ENCODE results near the gene PAMR1. TPM values are rescaled to one million over a fixed set of nuclear protein-coding genes. Genes with fewer than 3 reads are reported as not detected.
A peak's percentile ranks its signal among the peaks of the same experiment; 100 is the strongest.

The PAMR1 gene
- total and polyA plus RNA-seq, 4 donors, result 0.60 to 15.2 (median 1.4) TPM

GRCh38 chr11:35390737-35391682, 134.4 kb downstream of the PAMR1 start:
- Histone ChIP-seq H3K9ac (ENCODE audit: insufficient read depth in 1 of 2, low read length in 2 of 2) (no peak overlapping the region), H3K36me3 (ENCODE audit: control insufficient read depth in 4 of 4, insufficient read depth in 4 of 4, low read length in 4 of 4) (no peaks in the 10 kb centered on the region), H3K9me3 (ENCODE audit: control insufficient read depth in 4 of 4, insufficient read depth in 3 of 4, low read length in 3 of 4) (no peaks in the 10 kb centered on the region), H3K27ac (ENCODE audit: low read depth in 1 of 2, low read length in 1 of 2) (peak overlapping the region in 1 of 2 donors; percentile 73), H3K27me3 (ENCODE audit: control insufficient read depth in 3 of 3, insufficient read depth in 3 of 3, low read length in 2 of 3) (no peaks in the 10 kb centered on the region), H3K4me1 (ENCODE audit: control insufficient read depth in 5 of 5, insufficient read depth in 5 of 5, low read length in 5 of 5) (peaks cover 0 to 5% (median 0%) of the 10 kb centered on the region in 5 donors), H3K4me3 (no peak overlapping the region)
- ATAC-seq (ENCODE audit: insufficient read depth, low FRiP score), result no peak
- 66 to 76% methylated on average over 13 of the region's 13 CpGs for WGBS, 2 donors
- no peak for TF ChIP-seq CTCF (IDR thresholded peaks at IDR 0.05; ENCODE audit: control extremely low read depth, extremely low read depth)
- DNase-seq, result peak in 2 of 3 donors; percentile 21 to 22

DNA sequence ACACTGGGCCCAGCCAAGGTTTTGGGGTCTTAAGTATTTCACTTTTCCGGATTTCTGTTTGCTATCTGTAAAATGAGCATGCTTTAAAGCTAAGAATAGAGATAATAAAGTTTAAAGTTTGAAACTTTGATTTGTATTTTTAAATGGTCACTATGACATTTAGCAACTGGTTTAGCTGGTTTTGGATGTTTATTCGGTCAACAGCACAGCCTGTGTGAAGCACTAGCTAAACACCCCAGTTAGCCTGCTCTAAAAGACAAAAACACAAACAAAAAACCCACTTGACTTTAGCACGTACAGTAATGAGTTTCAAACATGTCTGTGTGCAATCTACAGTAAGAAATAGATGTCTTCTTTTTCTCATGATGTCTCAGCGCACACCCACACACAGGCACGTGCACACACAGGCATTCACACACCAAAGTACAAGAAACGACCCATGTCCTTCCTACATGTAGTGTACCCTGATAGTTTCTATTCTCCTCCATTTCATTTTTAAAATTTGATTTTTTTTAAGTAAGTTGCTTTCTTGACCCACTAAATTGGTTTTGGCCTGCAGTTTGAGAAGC, 135.4 kb downstream of the PAMR1 start:
- peak in 2 of 3 donors; percentile 34 to 55 for DNase-seq
- H3K9me3 ChIP-seq (ENCODE audit: control insufficient read depth in 4 of 4, insufficient read depth in 3 of 4, low read length in 3 of 4), result no peaks in the 10 kb centered on the region
- H3K36me3 ChIP-seq (ENCODE audit: control insufficient read depth in 4 of 4, insufficient read depth in 4 of 4, low read length in 4 of 4), result no peaks in the 10 kb centered on the region
- H3K4me3 ChIP-seq, result no peak overlapping the region
- peaks cover 0 to 5% (median 0%) of the 10 kb centered on the region in 5 donors for H3K4me1 ChIP-seq (ENCODE audit: control insufficient read depth in 5 of 5, insufficient read depth in 5 of 5, low read length in 5 of 5)
- H3K27ac ChIP-seq (ENCODE audit: low read depth in 1 of 2, low read length in 1 of 2), result peak overlapping the region in 1 of 2 donors; percentile 40
- ATAC-seq (ENCODE audit: insufficient read depth, low FRiP score), result no peak
- WGBS, 2 donors, result 65 to 79% methylated on average over 6 of the region's 6 CpGs
- no peak for TF ChIP-seq CTCF (IDR thresholded peaks at IDR 0.05; ENCODE audit: control extremely low read depth, extremely low read depth)
- no peaks in the 10 kb centered on the region for H3K27me3 ChIP-seq (ENCODE audit: control insufficient read depth in 3 of 3, insufficient read depth in 3 of 3, low read length in 2 of 3)
- H3K9ac ChIP-seq (ENCODE audit: insufficient read depth in 1 of 2, low read length in 2 of 2), result no peak overlapping the region

- 58 to 61% methylated on average over 1 of the region's 1 CpG for WGBS, 2 donors
- ATAC-seq (ENCODE audit: insufficient read depth, low FRiP score), result no peak
Measured at GRCh38 chr11:35389112-35389511, 136.3 kb downstream of the PAMR1 start.

More at GRCh38 chr11:35389112-35389511, 136.3 kb downstream of the PAMR1 start:
- Histone ChIP-seq H3K27me3 (ENCODE audit: control insufficient read depth in 3 of 3, insufficient read depth in 3 of 3, low read length in 2 of 3) (no peaks in the 10 kb centered on the region), H3K27ac (ENCODE audit: low read depth in 1 of 2, low read length in 1 of 2) (no peak overlapping the region), H3K4me1 (ENCODE audit: control insufficient read depth in 5 of 5, insufficient read depth in 5 of 5, low read length in 5 of 5) (peaks cover 0 to 5% (median 0%) of the 10 kb centered on the region in 5 donors), H3K9me3 (ENCODE audit: control insufficient read depth in 4 of 4, insufficient read depth in 3 of 4, low read length in 3 of 4) (no peaks in the 10 kb centered on the region), H3K9ac (ENCODE audit: insufficient read depth in 1 of 2, low read length in 2 of 2) (no peak overlapping the region), H3K4me3 (no peak overlapping the region), H3K36me3 (ENCODE audit: control insufficient read depth in 4 of 4, insufficient read depth in 4 of 4, low read length in 4 of 4) (no peaks in the 10 kb centered on the region)
- TF ChIP-seq CTCF (IDR thresholded peaks at IDR 0.05; ENCODE audit: control extremely low read depth, extremely low read depth), result no peak
- no peak for DNase-seq
